Panc1 (cell line): ENCODE results near the gene AGT.

ENCODE experiments used
- POLR2AphosphoS5 ChIP-seq: IDR thresholded peaks from 2 replicates; pipeline ENCODE4 v1.6.1; 2012; ENCODE audit warnings: mild to moderate bottlenecking, low read depth, low read length, moderate library complexity
- SIN3A ChIP-seq: IDR thresholded peaks from 2 replicates; pipeline ENCODE4 v1.6.1; 2012; ENCODE audit warnings: low read depth, mild to moderate bottlenecking, low read length, moderate library complexity, borderline replicate concordance; ENCODE audit not compliant: insufficient read depth
- TF ChIP-seq, protein P1 (sequence below): fragments of 450-650 bp; IDR thresholded peaks from 2 replicates; pipeline ENCODE4 v1.5.1; 2017; ENCODE audit warnings: mild to moderate bottlenecking

DNA sequence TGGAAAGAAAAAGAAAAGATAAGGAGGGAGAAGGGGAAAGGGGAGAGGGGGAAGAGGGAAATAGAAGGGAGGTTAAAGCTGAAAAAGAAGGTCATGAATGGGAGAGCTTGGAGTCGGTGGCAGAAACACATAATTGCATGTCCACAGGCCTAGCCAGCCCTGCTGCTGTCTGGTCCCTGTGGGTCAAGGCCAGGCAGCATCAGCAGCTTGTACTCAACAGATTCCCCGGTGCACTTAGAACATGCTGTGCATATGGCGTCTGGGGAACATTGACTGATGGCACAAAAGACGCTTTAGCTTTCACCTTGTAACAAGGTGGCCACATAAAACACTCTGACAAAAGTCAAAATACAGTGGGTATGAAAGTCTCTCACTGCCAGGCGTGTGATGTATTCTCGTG is 45.7 kb downstream of the AGT start:
- TF ChIP-seq, protein P1, sequence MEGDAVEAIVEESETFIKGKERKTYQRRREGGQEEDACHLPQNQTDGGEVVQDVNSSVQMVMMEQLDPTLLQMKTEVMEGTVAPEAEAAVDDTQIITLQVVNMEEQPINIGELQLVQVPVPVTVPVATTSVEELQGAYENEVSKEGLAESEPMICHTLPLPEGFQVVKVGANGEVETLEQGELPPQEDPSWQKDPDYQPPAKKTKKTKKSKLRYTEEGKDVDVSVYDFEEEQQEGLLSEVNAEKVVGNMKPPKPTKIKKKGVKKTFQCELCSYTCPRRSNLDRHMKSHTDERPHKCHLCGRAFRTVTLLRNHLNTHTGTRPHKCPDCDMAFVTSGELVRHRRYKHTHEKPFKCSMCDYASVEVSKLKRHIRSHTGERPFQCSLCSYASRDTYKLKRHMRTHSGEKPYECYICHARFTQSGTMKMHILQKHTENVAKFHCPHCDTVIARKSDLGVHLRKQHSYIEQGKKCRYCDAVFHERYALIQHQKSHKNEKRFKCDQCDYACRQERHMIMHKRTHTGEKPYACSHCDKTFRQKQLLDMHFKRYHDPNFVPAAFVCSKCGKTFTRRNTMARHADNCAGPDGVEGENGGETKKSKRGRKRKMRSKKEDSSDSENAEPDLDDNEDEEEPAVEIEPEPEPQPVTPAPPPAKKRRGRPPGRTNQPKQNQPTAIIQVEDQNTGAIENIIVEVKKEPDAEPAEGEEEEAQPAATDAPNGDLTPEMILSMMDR: no peak
- TF ChIP-seq POLR2AphosphoS5 (no peak), SIN3A (no peak)
